ENCODE data around the gene PLEKHM2. TPM values are rescaled to one million over a fixed set of nuclear protein-coding genes. Genes with fewer than 3 reads are reported as not detected.

PLEKHM2 gene, protein sequence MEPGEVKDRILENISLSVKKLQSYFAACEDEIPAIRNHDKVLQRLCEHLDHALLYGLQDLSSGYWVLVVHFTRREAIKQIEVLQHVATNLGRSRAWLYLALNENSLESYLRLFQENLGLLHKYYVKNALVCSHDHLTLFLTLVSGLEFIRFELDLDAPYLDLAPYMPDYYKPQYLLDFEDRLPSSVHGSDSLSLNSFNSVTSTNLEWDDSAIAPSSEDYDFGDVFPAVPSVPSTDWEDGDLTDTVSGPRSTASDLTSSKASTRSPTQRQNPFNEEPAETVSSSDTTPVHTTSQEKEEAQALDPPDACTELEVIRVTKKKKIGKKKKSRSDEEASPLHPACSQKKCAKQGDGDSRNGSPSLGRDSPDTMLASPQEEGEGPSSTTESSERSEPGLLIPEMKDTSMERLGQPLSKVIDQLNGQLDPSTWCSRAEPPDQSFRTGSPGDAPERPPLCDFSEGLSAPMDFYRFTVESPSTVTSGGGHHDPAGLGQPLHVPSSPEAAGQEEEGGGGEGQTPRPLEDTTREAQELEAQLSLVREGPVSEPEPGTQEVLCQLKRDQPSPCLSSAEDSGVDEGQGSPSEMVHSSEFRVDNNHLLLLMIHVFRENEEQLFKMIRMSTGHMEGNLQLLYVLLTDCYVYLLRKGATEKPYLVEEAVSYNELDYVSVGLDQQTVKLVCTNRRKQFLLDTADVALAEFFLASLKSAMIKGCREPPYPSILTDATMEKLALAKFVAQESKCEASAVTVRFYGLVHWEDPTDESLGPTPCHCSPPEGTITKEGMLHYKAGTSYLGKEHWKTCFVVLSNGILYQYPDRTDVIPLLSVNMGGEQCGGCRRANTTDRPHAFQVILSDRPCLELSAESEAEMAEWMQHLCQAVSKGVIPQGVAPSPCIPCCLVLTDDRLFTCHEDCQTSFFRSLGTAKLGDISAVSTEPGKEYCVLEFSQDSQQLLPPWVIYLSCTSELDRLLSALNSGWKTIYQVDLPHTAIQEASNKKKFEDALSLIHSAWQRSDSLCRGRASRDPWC
- 82.0 and 88.1 TPM in 2 replicates for total RNA-seq
- long read RNA-seq, partial matches to known transcripts, result 18 of 21 reads
- long read RNA-seq, other reads (novel, unspliced or antisense), result 3 of 21 reads

DNA sequence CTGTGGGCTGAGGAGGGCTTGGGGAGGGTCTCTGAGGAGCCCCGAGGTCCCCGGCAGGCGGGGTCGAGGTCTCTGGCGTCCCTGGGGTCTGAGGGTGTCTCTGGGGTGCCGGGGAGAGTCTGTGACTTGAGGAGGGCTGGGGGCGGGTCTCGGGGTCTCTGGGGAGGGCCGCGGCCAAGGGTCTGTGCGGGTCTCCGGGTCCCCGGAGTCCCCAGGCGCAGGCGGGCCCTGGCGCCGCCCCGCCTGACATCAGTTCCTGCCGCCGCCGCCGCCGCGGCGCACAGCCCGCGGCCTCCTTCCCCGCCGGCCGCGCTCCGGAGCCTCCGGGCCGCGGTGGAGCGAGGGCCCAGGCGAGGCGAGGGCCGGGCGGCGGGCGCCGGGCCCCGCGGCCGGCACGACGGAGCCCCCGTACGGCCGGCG, at the start of gene PLEKHM2:
TSS of gene PLEKHM2 (plus strand) at position 279 of the 420 bp plus-strand sequence. CDS start 239 bp downstream, outside the sequence.
- Mint-ChIP-seq H3K9me3 (ENCODE audit: unreplicated experiment) (no peaks in the 10 kb centered on the region), H3K27ac (ENCODE audit: unreplicated experiment) (peak within 1 kb of the TSS; percentile 87), H3K27me3 (ENCODE audit: unreplicated experiment) (no peaks in the 10 kb centered on the region), H3K36me3 (ENCODE audit: unreplicated experiment) (peaks cover 5% of the 10 kb centered on the region), H3K4me3 (ENCODE audit: unreplicated experiment) (peak within 1 kb of the TSS; percentile 79), H3K4me1 (ENCODE audit: unreplicated experiment) (peaks cover 46% of the 10 kb centered on the region)
- TF ChIP-seq, protein P1, sequence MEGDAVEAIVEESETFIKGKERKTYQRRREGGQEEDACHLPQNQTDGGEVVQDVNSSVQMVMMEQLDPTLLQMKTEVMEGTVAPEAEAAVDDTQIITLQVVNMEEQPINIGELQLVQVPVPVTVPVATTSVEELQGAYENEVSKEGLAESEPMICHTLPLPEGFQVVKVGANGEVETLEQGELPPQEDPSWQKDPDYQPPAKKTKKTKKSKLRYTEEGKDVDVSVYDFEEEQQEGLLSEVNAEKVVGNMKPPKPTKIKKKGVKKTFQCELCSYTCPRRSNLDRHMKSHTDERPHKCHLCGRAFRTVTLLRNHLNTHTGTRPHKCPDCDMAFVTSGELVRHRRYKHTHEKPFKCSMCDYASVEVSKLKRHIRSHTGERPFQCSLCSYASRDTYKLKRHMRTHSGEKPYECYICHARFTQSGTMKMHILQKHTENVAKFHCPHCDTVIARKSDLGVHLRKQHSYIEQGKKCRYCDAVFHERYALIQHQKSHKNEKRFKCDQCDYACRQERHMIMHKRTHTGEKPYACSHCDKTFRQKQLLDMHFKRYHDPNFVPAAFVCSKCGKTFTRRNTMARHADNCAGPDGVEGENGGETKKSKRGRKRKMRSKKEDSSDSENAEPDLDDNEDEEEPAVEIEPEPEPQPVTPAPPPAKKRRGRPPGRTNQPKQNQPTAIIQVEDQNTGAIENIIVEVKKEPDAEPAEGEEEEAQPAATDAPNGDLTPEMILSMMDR (IDR thresholded peaks at IDR 0.05), result no peak
- no peak for DNase-seq (ENCODE audit: extremely low spot score, unreplicated experiment)

DNA sequence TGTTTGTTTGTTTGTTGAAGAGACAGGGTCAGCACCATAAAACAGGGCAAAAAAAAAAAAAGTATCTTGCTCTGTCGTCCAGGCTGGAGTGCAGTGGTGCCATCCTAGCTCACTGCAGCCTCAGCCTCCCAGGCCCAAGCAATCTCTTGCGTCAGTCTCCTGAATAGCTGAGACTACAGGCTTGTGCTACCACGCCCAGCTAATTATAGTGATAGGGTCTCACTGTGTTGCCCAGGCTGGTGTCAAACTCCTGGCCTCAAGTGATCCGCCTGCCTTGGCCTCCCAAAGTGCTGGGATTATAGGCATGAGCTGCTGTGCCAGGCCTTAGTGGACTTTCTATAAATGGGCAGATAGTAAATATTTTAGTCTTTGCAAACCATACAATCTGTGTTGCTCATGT, 47.7 kb upstream of the PLEKHM2 start:
- H3K4me3 Mint-ChIP-seq (ENCODE audit: unreplicated experiment), result no peak overlapping the region
- H3K4me1 Mint-ChIP-seq (ENCODE audit: unreplicated experiment), result no peaks in the 10 kb centered on the region
- no peaks in the 10 kb centered on the region for H3K9me3 Mint-ChIP-seq (ENCODE audit: unreplicated experiment)
- H3K36me3 Mint-ChIP-seq (ENCODE audit: unreplicated experiment), result peaks cover 38% of the 10 kb centered on the region
- TF ChIP-seq, protein P1 (IDR thresholded peaks at IDR 0.05), result no peak
- H3K27ac Mint-ChIP-seq (ENCODE audit: unreplicated experiment), result no peak overlapping the region
- no peak for DNase-seq (ENCODE audit: extremely low spot score, unreplicated experiment)
- no peaks in the 10 kb centered on the region for H3K27me3 Mint-ChIP-seq (ENCODE audit: unreplicated experiment)

DNA sequence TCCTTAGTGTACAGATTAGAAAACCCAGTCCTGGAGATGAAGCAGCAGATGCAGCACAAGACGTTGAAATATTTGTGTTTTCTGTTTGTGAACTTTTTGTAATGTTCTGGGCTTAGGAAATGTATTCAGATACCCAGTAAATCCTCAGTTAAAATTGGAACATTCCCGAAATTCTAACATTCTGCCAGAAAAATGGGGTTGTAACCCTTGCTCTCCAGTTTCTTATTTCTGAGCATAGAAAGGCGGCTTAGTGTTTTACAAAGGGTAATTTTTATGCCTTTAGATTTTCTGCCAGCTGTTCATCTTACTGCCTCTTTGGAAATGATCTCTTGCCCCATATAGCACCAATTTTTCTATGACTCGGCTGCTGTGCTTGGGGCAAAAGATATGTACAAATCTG, 46.3 kb upstream of the PLEKHM2 start:
- Mint-ChIP-seq H3K27me3 (ENCODE audit: unreplicated experiment) (no peaks in the 10 kb centered on the region), H3K4me3 (ENCODE audit: unreplicated experiment) (no peak overlapping the region), H3K27ac (ENCODE audit: unreplicated experiment) (no peak overlapping the region), H3K36me3 (ENCODE audit: unreplicated experiment) (peaks cover 41% of the 10 kb centered on the region), H3K9me3 (ENCODE audit: unreplicated experiment) (no peaks in the 10 kb centered on the region), H3K4me1 (ENCODE audit: unreplicated experiment) (no peaks in the 10 kb centered on the region)
- TF ChIP-seq, protein P1 (IDR thresholded peaks at IDR 0.05), result no peak
- no peak for DNase-seq (ENCODE audit: extremely low spot score, unreplicated experiment)

DNA sequence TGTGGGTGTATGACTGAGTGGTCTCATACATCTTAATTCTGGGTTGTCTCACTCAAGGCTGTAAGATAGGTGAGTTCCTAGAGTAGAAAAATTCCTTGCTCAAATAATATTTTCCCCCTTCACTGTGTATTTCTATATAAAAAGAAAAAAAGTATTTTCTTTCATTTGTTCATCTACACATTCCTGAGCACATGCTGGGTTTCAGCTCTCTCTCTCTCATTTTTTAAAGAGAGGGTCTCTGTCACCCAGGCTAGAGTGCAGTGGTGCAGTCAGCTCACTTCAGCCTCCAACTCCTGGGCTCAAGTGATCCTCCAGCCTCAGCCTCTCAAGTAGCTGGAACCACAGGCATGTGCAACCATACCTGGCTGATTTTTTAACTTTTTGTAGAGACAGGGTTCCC, 44.9 kb upstream of the PLEKHM2 start:
- DNase-seq (ENCODE audit: extremely low spot score, unreplicated experiment), result no peak
- Mint-ChIP-seq H3K9me3 (ENCODE audit: unreplicated experiment) (no peaks in the 10 kb centered on the region), H3K4me1 (ENCODE audit: unreplicated experiment) (no peaks in the 10 kb centered on the region), H3K4me3 (ENCODE audit: unreplicated experiment) (no peak overlapping the region), H3K27ac (ENCODE audit: unreplicated experiment) (no peak overlapping the region), H3K27me3 (ENCODE audit: unreplicated experiment) (no peaks in the 10 kb centered on the region), H3K36me3 (ENCODE audit: unreplicated experiment) (peaks cover 44% of the 10 kb centered on the region)
- TF ChIP-seq, protein P1 (IDR thresholded peaks at IDR 0.05), result no peak
